Breast epithelium (tissue), 3 donors: ENCODE results near the gene PLAC8L1.
"Not testable (repeated sequence)": the region's sequence is repeated elsewhere in the genome, so short reads cannot be mapped to it uniquely, and the experiment has no call there.

Experiments
- CTCF ChIP-seq, 3 donors: fragments of 450-650 bp; IDR thresholded peaks; one replicate each; pipeline ENCODE4 v1.5.1; 2016 to 2017; ENCODE audit warnings: antibody characterized with exemption in 3 of 3, mild to moderate bottlenecking in 3 of 3, moderate library complexity in 3 of 3
- POLR2AphosphoS5 ChIP-seq, 3 donors: sonication (generic); formaldehyde crosslinking; IDR thresholded peaks; one replicate each; pipeline ENCODE4 v1.6.1; 2017; ENCODE audit warnings: antibody characterized with exemption in 3 of 3

GRCh38 chr5:146121451-146121850 lies 16.1 kb upstream of the PLAC8L1 start:
- TF ChIP-seq CTCF, POLR2AphosphoS5 (IDR thresholded peaks at IDR 0.05): not testable (repeated sequence)
